Smooth muscle cell of the brain vasculature (primary cell): ENCODE data around the gene SMAD3.

ENCODE experiments used
- DNase-seq: peaks from one replicate; pipeline ENCODE4 v3.0.0-alpha.2; 2012; ENCODE audit warnings: low read depth, low spot score

SMAD3 gene

GRCh38 chr15:67195305-67195704 is 129.9 kb downstream of the SMAD3 start:
- DNase-seq = no peak

- DNase-seq = no peak
These were observed 130.8 kb downstream of the SMAD3 start for GRCh38 chr15:67196222-67196621.

GRCh38 chr15:67196672-67197363 is 131.4 kb downstream of the SMAD3 start:
- no peak for DNase-seq

- no peak for DNase-seq
These were observed 131.9 kb downstream of the SMAD3 start for GRCh38 chr15:67197364-67197695.

- no peak for DNase-seq
These were observed 132.9 kb downstream of the SMAD3 start for GRCh38 chr15:67198157-67198754.

- no peak for DNase-seq
These were observed 134.0 kb downstream of the SMAD3 start for GRCh38 chr15:67199391-67199790.

GRCh38 chr15:67199881-67200763 is 134.7 kb downstream of the SMAD3 start:
- no peak for DNase-seq

- DNase-seq = no peak
These were observed 135.7 kb downstream of the SMAD3 start for GRCh38 chr15:67201136-67201535.

- DNase-seq = no peak
These were observed 136.7 kb downstream of the SMAD3 start for GRCh38 chr15:67202091-67202490.

GRCh38 chr15:67202991-67203390 is 137.6 kb downstream of the SMAD3 start:
- DNase-seq = no peak

GRCh38 chr15:67207555-67208207 is 142.3 kb downstream of the SMAD3 start:
- no peak for DNase-seq

- no peak for DNase-seq
These were observed 143.0 kb downstream of the SMAD3 start for GRCh38 chr15:67208396-67208795.

- no peak for DNase-seq
These were observed 145.3 kb downstream of the SMAD3 start for GRCh38 chr15:67210555-67211168.

GRCh38 chr15:67212684-67213367 is 147.4 kb downstream of the SMAD3 start:
- no peak for DNase-seq

- no peak for DNase-seq
These were observed 149.7 kb downstream of the SMAD3 start for GRCh38 chr15:67215102-67215501.

GRCh38 chr15:67216859-67217258 is 151.5 kb downstream of the SMAD3 start:
- DNase-seq = no peak

- DNase-seq = no peak
These were observed 153.0 kb downstream of the SMAD3 start for GRCh38 chr15:67218428-67218827.

- DNase-seq = no peak
These were observed 153.9 kb downstream of the SMAD3 start for GRCh38 chr15:67219288-67219687.

GRCh38 chr15:67224889-67225288 is 159.5 kb downstream of the SMAD3 start:
- DNase-seq = no peak

GRCh38 chr15:67225336-67225735 is 159.9 kb downstream of the SMAD3 start:
- DNase-seq = no peak

GRCh38 chr15:67227431-67227830 is 162.0 kb downstream of the SMAD3 start:
- DNase-seq = no peak
